ENCODE measurements around the gene ZNF222. TPM values are rescaled to one million over a fixed set of nuclear protein-coding genes. Genes with fewer than 3 reads are reported as not detected.

Gene ZNF222
- total RNA-seq, 6 donors from 2014 or later, result 2.5 to 13.6 (median 4.0) TPM; not detected in 1

- H3K4me3 ChIP-seq, result peak overlapping the region; percentile 78 to 96 (median 87)
- peaks cover 6 to 30% (median 26%) of the 10 kb centered on the region in 4 donors for H3K9me3 ChIP-seq
- WGBS, 2 donors, result 7% methylated on average over 12 to 15 of the region's 15 CpGs
- H3K36me3 ChIP-seq, result peaks cover 9 to 21% (median 17%) of the 10 kb centered on the region in 4 donors
- TF ChIP-seq, protein P1, sequence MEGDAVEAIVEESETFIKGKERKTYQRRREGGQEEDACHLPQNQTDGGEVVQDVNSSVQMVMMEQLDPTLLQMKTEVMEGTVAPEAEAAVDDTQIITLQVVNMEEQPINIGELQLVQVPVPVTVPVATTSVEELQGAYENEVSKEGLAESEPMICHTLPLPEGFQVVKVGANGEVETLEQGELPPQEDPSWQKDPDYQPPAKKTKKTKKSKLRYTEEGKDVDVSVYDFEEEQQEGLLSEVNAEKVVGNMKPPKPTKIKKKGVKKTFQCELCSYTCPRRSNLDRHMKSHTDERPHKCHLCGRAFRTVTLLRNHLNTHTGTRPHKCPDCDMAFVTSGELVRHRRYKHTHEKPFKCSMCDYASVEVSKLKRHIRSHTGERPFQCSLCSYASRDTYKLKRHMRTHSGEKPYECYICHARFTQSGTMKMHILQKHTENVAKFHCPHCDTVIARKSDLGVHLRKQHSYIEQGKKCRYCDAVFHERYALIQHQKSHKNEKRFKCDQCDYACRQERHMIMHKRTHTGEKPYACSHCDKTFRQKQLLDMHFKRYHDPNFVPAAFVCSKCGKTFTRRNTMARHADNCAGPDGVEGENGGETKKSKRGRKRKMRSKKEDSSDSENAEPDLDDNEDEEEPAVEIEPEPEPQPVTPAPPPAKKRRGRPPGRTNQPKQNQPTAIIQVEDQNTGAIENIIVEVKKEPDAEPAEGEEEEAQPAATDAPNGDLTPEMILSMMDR (IDR thresholded peaks at IDR 0.05), result no peak
- TF ChIP-seq POLR2A (IDR thresholded peaks at IDR 0.05) (no peak), EP300 (IDR thresholded peaks at IDR 0.05) (no peak), POLR2AphosphoS5 (IDR thresholded peaks at IDR 0.05) (no peak)
- peaks cover 10 to 16% (median 12%) of the 10 kb centered on the region in 4 donors for H3K4me1 ChIP-seq
- no peak for DNase-seq
- H3K27me3 ChIP-seq, result no peaks in the 10 kb centered on the region
- peak; percentile 14 to 28 for ATAC-seq (ENCODE audit: low FRiP score in 2 of 2)
- peak overlapping the region in 3 of 4 donors; percentile 86 to 90 (median 88) for H3K27ac ChIP-seq
These were observed 21.6 kb upstream of the ZNF222 start for GRCh38 chr19:44003461-44004009.

- 67 to 76% methylated on average over 1 of the region's 1 CpG for WGBS, 2 donors
- Histone ChIP-seq H3K4me3 (no peak overlapping the region), H3K4me1 (peaks cover 10 to 16% (median 12%) of the 10 kb centered on the region in 4 donors), H3K27ac (peak overlapping the region in 1 of 4 donors; percentile 7), H3K36me3 (peaks cover 34 to 45% (median 41%) of the 10 kb centered on the region in 4 donors), H3K27me3 (no peaks in the 10 kb centered on the region), H3K9me3 (peaks cover 30 to 53% (median 44%) of the 10 kb centered on the region in 4 donors)
- TF ChIP-seq POLR2AphosphoS5 (IDR thresholded peaks at IDR 0.05), result peak in 1 of 2 donors; percentile 21
- TF ChIP-seq EP300 (IDR thresholded peaks at IDR 0.05), result no peak
- ATAC-seq (ENCODE audit: low FRiP score in 2 of 2) (no peak), DNase-seq (no peak)
These were observed 19.2 kb upstream of the ZNF222 start for GRCh38 chr19:44005973-44006372.

GRCh38 chr19:44007473-44007872, 17.7 kb upstream of the ZNF222 start:
- DNase-seq (no peak), ATAC-seq (ENCODE audit: low FRiP score in 2 of 2) (no peak)
- WGBS, 2 donors, result 94 to 98% methylated on average over 6 of the region's 6 CpGs
- peaks cover 6 to 10% (median 8%) of the 10 kb centered on the region in 4 donors for H3K4me1 ChIP-seq
- H3K4me3 ChIP-seq, result no peak overlapping the region
- peaks cover 42 to 67% (median 59%) of the 10 kb centered on the region in 4 donors for H3K9me3 ChIP-seq
- no peak overlapping the region for H3K27ac ChIP-seq
- no peaks in the 10 kb centered on the region for H3K27me3 ChIP-seq
- no peak for TF ChIP-seq EP300 (IDR thresholded peaks at IDR 0.05)
- H3K36me3 ChIP-seq, result peaks cover 37 to 55% (median 53%) of the 10 kb centered on the region in 4 donors

GRCh38 chr19:44010468-44010867, 14.7 kb upstream of the ZNF222 start:
- 96 to 99% methylated on average over 5 of the region's 5 CpGs for WGBS, 2 donors
- TF ChIP-seq POLR2A (IDR thresholded peaks at IDR 0.05) (no peak), EP300 (IDR thresholded peaks at IDR 0.05) (no peak), POLR2AphosphoS5 (IDR thresholded peaks at IDR 0.05) (no peak)
- TF ChIP-seq, protein P1 (IDR thresholded peaks at IDR 0.05), result no peak
- peaks cover 37 to 56% (median 53%) of the 10 kb centered on the region in 4 donors for H3K36me3 ChIP-seq
- no peak overlapping the region for H3K27ac ChIP-seq
- no peak for ATAC-seq (ENCODE audit: low FRiP score in 2 of 2)
- H3K4me3 ChIP-seq, result no peak overlapping the region
- peaks cover 42 to 90% (median 80%) of the 10 kb centered on the region in 4 donors for H3K9me3 ChIP-seq
- DNase-seq, result no peak
- no peaks in the 10 kb centered on the region for H3K4me1 ChIP-seq
- no peaks in the 10 kb centered on the region for H3K27me3 ChIP-seq

GRCh38 chr19:44019498-44019897, 5.7 kb upstream of the ZNF222 start:
- H3K4me1 ChIP-seq, result no peaks in the 10 kb centered on the region
- WGBS, 2 donors, result 35 to 41% methylated on average over 2 of the region's 2 CpGs
- ATAC-seq (ENCODE audit: low FRiP score in 2 of 2), result no peak
- peaks cover 0 to 21% (median 9%) of the 10 kb centered on the region in 4 donors for H3K9me3 ChIP-seq
- no peak for DNase-seq
- H3K4me3 ChIP-seq, result no peak overlapping the region
- no peak overlapping the region for H3K27ac ChIP-seq
- H3K36me3 ChIP-seq, result no peaks in the 10 kb centered on the region
- no peak for TF ChIP-seq POLR2A (IDR thresholded peaks at IDR 0.05)
- H3K27me3 ChIP-seq, result no peaks in the 10 kb centered on the region

DNA sequence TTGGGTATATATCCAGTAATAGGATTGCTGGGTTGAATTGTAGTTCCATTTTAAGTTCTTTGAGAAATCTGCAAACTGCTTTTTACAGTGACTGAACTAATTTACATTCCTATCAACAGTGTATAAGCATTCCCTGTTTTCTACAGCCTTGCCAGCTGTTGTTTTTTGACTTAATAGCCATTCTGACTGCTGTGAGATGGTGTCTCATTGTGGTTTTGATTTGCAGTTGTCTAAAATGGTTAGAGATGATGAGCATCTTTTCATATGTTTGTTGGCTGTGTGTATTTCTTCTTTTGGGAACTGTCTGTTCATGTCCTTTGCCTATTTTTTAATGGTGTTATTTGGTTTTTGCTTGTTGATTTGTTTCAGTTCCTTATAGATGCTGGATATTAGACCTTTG, 4.0 kb upstream of the ZNF222 start:
- DNase-seq (no peak), ATAC-seq (ENCODE audit: low FRiP score in 2 of 2) (no peak)
- Histone ChIP-seq H3K4me3 (no peak overlapping the region), H3K36me3 (no peaks in the 10 kb centered on the region), H3K27ac (no peak overlapping the region), H3K27me3 (no peaks in the 10 kb centered on the region), H3K9me3 (peaks cover 0 to 6% (median 2%) of the 10 kb centered on the region in 4 donors), H3K4me1 (peaks cover 3 to 10% (median 7%) of the 10 kb centered on the region in 4 donors)
- TF ChIP-seq POLR2AphosphoS5 (IDR thresholded peaks at IDR 0.05), result no peak
- TF ChIP-seq, protein P1 (IDR thresholded peaks at IDR 0.05), result no peak
- TF ChIP-seq EP300 (IDR thresholded peaks at IDR 0.05), result no peak
- TF ChIP-seq POLR2A (IDR thresholded peaks at IDR 0.05), result no peak

All from upper lobe of left lung (tissue), 6 donors.